Stimulated activated CD4-positive, alpha-beta T cell treated with anti-CD3 and anti-CD28 coated beads, Interleukin-4, amount 100 ng/mL, for 4 hours (primary cell): Measurements from ENCODE around the gene PCSK5.
"Not testable (repeated sequence)": the region's sequence is repeated elsewhere in the genome, so short reads cannot be mapped to it uniquely, and the experiment has no call there.

ENCODE experiments used
- DNase-seq, 2 experiments: peaks; one replicate each; pipeline ENCODE4 v3.0.0-alpha.2; 2020

PCSK5 gene

DNA sequence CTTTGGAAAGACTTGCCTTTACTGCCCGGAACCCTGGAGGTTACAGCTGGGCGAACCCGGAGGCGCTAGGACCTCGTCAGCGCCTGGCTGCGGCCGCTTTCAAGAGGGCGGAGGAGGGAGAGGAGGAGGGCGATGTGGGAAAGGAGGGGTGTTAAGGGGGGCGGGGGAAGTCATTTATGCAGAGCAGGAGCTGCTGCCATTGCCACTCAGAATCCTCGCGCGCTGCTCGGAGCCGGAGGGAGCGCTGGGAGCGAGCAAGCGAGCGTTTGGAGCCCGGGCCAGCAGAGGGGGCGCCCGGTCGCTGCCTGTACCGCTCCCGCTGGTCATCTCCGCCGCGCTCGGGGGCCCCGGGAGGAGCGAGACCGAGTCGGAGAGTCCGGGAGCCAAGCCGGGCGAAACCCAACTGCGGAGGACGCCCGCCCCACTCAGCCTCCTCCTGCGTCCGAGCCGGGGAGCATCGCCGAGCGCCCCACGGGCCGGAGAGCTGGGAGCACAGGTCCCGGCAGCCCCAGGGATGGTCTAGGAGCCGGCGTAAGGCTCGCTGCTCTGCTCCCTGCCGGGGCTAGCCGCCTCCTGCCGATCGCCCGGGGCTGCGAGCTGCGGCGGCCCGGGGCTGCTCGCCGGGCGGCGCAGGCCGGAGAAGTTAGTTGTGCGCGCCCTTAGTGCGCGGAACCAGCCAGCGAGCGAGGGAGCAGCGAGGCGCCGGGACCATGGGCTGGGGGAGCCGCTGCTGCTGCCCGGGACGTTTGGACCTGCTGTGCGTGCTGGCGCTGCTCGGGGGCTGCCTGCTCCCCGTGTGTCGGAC lies at the start of gene PCSK5:
TSS of gene PCSK5 (plus strand) at position 202 of the 805 bp plus-strand sequence. CDS start at position 711, 509 bp downstream.
- peak; percentile 69 to 85 for DNase-seq

GRCh38 chr9:75844321-75844720 lies 46.2 kb upstream of the PCSK5 start:
- DNase-seq, result no peak

GRCh38 chr9:75845806-75846205 lies 44.7 kb upstream of the PCSK5 start:
- no peak for DNase-seq

GRCh38 chr9:75847085-75847484 lies 43.4 kb upstream of the PCSK5 start:
- DNase-seq, result no peak

GRCh38 chr9:75850459-75851200 lies 39.8 kb upstream of the PCSK5 start:
- DNase-seq, result peak in 1 of 2 experiments; percentile 0

- no peak for DNase-seq
Measured at GRCh38 chr9:75851917-75852316, 38.6 kb upstream of the PCSK5 start.

GRCh38 chr9:75852746-75853145 lies 37.7 kb upstream of the PCSK5 start:
- no peak for DNase-seq

DNA sequence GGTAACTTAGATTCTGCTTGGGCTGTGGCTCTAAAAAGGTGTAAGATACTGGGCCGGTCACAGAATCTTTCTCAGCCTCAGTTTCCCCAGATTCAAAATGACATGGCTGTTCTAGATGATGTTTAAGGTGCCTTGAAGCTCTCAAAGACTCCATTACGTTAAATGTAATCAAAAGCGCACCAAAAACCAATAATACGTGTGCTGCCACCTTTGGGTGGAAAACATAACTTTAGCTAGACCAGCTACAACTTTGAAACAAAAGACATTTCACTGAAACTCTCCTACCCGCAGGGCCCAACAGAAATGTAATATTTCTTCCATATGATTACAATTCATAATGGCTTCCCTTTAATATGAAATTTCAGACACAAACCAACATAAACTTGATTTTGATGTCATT lies 35.0 kb upstream of the PCSK5 start:
- no peak for DNase-seq

DNA sequence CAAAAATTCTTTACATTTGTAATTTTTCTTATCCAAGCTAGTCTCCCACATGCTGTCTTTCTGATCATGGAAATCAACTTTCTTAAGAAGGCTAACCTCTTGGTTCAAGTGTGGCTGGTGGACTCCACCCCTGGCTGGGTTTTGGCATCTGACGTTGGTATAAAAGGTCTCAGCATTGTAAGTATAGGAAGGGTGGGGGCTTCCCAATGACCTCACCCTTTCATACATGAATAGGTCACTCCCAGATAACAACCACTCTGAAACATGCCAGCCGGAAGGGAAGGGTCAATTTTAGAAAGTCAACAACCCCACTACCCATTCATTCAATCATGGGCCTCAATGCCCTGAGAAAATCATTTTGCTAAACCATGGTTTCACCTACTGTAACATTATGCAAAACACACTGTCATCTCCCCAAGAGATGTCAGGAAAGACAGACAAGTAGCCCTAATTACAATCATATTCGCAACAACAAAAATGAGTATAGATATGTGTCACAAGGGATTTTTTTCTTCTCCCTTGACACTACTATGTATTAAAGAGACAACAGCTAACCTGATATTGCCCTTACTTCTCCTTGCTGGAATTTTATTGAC lies 31.9 kb upstream of the PCSK5 start:
- DNase-seq, result no peak

DNA sequence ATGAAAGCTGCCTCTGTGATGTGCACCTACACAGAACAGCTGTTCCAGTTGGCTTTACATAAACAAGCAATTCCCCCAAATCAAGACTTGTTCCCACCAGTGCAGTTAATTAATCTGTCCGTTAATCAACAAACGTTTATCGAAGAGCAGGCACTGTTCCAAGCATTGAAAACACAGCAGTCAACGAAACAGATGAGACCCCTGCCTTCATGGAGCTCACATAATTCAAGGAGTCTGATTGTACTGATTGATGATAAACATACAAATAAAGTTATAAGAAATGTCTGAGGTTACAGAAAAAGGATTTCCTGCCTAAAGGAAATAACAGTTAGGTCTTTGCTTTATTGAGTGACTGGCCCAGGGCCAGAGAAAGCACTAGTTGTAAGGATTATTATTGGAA lies 26.2 kb upstream of the PCSK5 start:
- DNase-seq, result no peak

GRCh38 chr9:75866273-75866871 lies 24.1 kb upstream of the PCSK5 start:
- DNase-seq, result peak in 1 of 2 experiments; percentile 3

- not testable (repeated sequence) for DNase-seq
Measured at GRCh38 chr9:75868526-75868925, 21.9 kb upstream of the PCSK5 start.

DNA sequence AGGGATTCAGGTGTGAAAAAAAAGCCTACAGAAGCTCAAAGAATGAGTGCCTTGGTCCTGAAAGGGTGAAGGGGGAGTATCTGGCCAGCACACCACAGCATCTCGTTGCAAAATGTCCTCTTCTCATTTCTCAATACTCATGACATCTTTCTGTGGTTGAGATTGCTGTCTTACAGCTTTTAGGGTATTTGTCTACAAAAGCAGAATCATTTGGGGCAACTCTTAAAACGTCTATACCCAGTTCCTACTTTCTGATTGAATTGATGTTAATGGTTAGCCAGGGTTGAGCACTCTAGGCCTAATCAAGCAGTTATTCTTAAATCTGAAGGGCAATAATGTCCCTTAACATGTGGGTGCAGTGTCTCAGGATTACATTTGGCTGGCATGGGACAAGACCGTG lies 21.2 kb upstream of the PCSK5 start:
- DNase-seq, result no peak

- no peak for DNase-seq
Measured at GRCh38 chr9:75870450-75870849, 20.0 kb upstream of the PCSK5 start.

- DNase-seq, result no peak
Measured at GRCh38 chr9:75871624-75872023, 18.8 kb upstream of the PCSK5 start.

GRCh38 chr9:75873712-75874111 lies 16.8 kb upstream of the PCSK5 start:
- no peak for DNase-seq

- no peak for DNase-seq
Measured at GRCh38 chr9:75876999-75877640, 13.4 kb upstream of the PCSK5 start.

DNA sequence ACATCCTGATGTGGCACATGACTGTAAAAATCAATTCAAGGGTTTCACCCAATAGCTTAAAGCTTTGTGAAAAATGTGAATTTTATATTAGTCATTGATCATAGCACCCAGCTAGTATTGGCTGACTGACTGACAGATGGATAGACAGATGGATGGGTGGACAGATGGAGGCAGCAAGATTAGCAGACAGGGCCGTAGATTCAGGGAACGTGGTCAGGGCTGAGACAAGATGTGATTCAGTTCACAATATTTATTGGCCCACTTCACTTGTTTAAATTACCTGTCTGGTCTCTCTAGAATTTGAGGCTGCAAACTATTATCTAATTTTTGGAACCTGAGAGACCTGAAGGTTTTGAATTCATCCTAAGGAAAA lies 12.0 kb upstream of the PCSK5 start:
- no peak for DNase-seq

DNA sequence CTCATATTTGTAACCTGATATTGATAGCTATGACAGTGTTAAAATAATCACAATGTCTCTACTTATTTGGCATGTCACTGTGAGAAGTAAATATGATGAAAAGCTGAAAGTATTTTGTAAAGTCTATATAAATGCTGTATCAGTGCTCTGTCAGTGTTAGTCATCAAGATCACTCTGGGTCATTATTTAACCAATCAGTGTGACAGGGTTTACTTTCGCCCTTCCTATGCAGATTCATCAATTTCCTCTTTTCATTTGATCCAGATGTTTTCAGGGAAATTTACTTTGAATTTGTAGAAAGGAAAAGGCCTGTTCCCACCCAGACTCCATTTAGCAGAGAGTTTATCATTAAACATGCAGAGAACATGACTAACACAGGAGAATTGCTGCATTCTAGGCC lies 9.9 kb upstream of the PCSK5 start:
- no peak for DNase-seq

DNA sequence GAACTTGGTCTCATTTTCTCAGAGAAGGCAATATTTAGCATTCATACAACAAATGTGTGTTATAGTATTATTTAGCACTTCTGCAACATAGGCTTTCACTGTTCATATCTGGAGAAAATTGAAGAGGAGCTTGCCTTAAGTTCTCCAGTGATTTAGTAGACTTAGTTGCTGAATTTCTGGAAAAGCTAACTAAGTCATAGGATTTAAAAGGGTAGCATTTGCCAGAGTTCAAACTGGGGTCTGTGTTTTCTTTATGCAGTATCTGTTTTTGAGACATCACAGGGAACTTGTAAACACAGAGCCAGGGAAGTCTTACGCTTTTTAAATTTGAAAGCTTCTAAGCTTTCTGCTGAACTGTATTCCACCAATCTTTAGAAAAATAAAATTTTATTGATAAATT lies 8.7 kb upstream of the PCSK5 start:
- DNase-seq, result no peak

DNA sequence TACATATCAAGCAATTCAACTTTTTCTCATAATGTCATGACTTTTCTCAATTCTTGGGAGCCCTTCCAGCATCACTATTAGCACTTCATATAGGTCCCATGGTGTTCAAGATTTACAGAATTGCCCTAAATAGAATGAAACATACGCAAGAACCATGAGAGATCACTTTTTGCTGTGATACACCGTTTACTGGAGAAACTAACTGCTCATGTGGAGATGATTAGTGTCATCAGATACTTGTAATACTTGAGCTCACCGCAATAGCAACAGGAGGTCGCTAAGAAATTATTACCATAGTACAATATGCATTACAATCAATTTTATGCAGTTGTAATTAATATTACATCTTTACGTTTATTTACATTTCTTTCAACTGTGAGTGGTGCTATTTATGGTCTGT lies 4.8 kb upstream of the PCSK5 start:
- no peak for DNase-seq

DNA sequence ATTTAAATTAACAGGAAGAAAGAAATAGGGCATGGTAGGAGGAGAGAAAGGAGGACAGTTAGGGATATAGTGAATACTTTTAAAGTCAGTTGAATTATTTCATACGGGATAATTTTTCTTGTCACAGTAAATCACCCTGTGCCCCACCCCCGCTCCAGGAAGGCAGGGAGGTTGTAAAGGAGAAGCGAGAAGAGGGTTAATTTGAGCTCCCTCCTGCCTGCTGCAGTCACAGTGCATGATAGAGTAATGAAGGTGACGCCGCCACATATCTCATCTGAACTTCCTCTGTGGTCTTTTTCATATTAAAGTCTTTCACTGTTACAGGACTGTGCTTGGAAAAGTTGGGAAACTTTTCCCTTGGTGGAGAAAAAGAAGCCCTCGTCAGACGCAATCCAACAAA lies 896 bp upstream of the PCSK5 start:
- no peak for DNase-seq

GRCh38 chr9:75889977-75890471 lies 449 bp upstream of the PCSK5 start:
- DNase-seq, result no peak
